22Rv1 (cell line): ENCODE measurements around the gene CSDE1.

Experiments
- CTCF ChIP-seq: fragments of 450-650 bp; IDR thresholded peaks from 2 replicates; pipeline ENCODE4 v1.5.1; 2017; ENCODE audit warnings: mild to moderate bottlenecking
- ZFX ChIP-seq: fragments of 450-650 bp; IDR thresholded peaks from 2 replicates; pipeline ENCODE4 v1.6.1; 2017; ENCODE audit warnings: antibody characterized with exemption, borderline replicate concordance

GRCh38 chr1:114671011-114671938, 86.5 kb downstream of the CSDE1 start:
- TF ChIP-seq CTCF (peak; percentile 64), ZFX (no peak)
